Gastroesophageal sphincter (tissue), 4 donors: ENCODE data around the gene TRIM67. TPM values are rescaled to one million over a fixed set of nuclear protein-coding genes. Genes with fewer than 3 reads are reported as not detected.
"Not testable (repeated sequence)": the region's sequence is repeated elsewhere in the genome, so short reads cannot be mapped to it uniquely, and the experiment has no call there.

Experiments
- ATAC-seq: fragments of 150-250 bp; one replicate; pipeline ENCODE4 v1.9.1; 2016; ENCODE audit warnings: mild to moderate bottlenecking, moderate library complexity
- H3K27ac ChIP-seq, 4 donors: fragments of 200-600 bp; sonication (generic) in 3 of 4; 1 replicate in 3 of 4; 2 replicates in 1 of 4; pipeline ENCODE4 v1.5.1; 2016 to 2019
- H3K27me3 ChIP-seq: fragments of 200-600 bp; sonication (generic); one replicate; pipeline ENCODE4 v1.5.1; 2019
- H3K36me3 ChIP-seq, 2 donors: fragments of 200-600 bp; sonication (generic); one replicate each; pipeline ENCODE4 v1.5.1; 2019; ENCODE audit warnings: control low read depth in 1 of 2
- H3K4me1 ChIP-seq, 3 donors: fragments of 200-600 bp; sonication (generic); 1 replicate in 2 of 3; 2 replicates in 1 of 3; pipeline ENCODE4 v1.5.1; 2016 to 2019; ENCODE audit warnings: control low read depth in 2 of 3
- H3K4me3 ChIP-seq, 2 donors: fragments of 200-600 bp; sonication (generic); one replicate each; pipeline ENCODE4 v1.5.1; 2019; ENCODE audit warnings: mild to moderate bottlenecking in 1 of 2, moderate library complexity in 1 of 2
- H3K9me3 ChIP-seq, 3 donors: fragments of 200-600 bp; sonication (generic); one replicate each; pipeline ENCODE4 v1.5.1; 2017 to 2019; ENCODE audit warnings: control low read depth in 2 of 3
- CTCF ChIP-seq, 4 experiments: fragments of 200-600 bp in 2 of 4; fragments of 450-650 bp in 2 of 4; sonication (generic) in 1 of 4; IDR thresholded peaks; one replicate each; pipeline ENCODE4 v1.5.1; 2017 to 2019; ENCODE audit warnings: antibody characterized with exemption in 4 of 4, mild to moderate bottlenecking in 2 of 4, moderate library complexity in 2 of 4
- EP300 ChIP-seq: sonication (generic); formaldehyde crosslinking; IDR thresholded peaks from one replicate; pipeline ENCODE4 v1.6.1; 2017; ENCODE audit warnings: antibody characterized with exemption, mild to moderate bottlenecking
- POLR2A ChIP-seq, 2 donors: fragments of 450-650 bp; IDR thresholded peaks; one replicate each; pipeline ENCODE4 v1.6.1; 2017; ENCODE audit warnings: antibody characterized with exemption in 2 of 2, mild to moderate bottlenecking in 2 of 2, moderate library complexity in 1 of 2
- POLR2AphosphoS5 ChIP-seq: sonication (generic); formaldehyde crosslinking; IDR thresholded peaks from one replicate; pipeline ENCODE4 v1.6.1; 2017; ENCODE audit warnings: antibody characterized with exemption
- WGBS, 2 donors: methylation state at CpG; one replicate each; pipeline ENCODE4 v1.1.5; 2018; ENCODE audit warnings: low coverage in 1 of 2; 5-methylcytosine and 5-hydroxymethylcytosine counted together
- total RNA-seq, 4 donors: library from RNA; depleted of rRNA; stranded (reverse); fragments of >200 nt; gene quantifications; one replicate each; pipeline ENCODE4 v1.1.0, GENCODE V29; 2016

The TRIM67 gene
- total RNA-seq, 4 donors from 2014 or later = 0.04 to 0.13 TPM; not detected in 2

GRCh38 chr1:231122143-231122542 lies 39.7 kb upstream of the TRIM67 start:
- Histone ChIP-seq H3K4me3 (no peak overlapping the region), H3K4me1 (no peaks in the 10 kb centered on the region), H3K27ac (no peak overlapping the region), H3K36me3 (no peaks in the 10 kb centered on the region), H3K27me3 (peaks cover 21% of the 10 kb centered on the region), H3K9me3 (peaks cover 0 to 30% (median 0%) of the 10 kb centered on the region in 3 donors)
- WGBS, 2 donors = 94 to 95% methylated on average over 2 of the region's 2 CpGs
- ATAC-seq = no peak
- TF ChIP-seq CTCF (IDR thresholded peaks at IDR 0.05) (no peak), POLR2AphosphoS5 (no peak), EP300 (no peak), POLR2A (IDR thresholded peaks at IDR 0.05) (no peak)

DNA sequence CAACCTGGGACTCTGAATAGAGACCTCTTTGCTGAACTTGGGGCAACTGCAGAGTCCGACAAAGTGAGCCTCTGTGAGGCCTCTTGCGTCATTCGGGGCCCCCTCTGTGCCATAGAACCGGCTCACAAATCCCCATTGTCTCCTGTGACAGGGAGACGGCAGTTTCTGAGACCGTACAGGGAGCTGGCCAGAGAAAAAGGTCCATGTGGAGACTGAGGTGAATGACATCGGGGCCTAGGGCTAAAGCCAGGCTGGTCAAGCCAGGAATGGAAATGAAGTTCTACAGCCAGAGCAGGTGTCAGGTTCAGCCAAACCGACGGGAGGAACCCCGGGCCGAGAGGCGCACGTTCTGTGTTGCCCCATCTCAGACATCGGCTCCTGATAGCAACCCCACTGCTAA lies 37.1 kb upstream of the TRIM67 start:
- TF ChIP-seq POLR2AphosphoS5 (no peak), EP300 (no peak), CTCF (IDR thresholded peaks at IDR 0.05) (no peak), POLR2A (IDR thresholded peaks at IDR 0.05) (no peak)
- peaks cover 0 to 10% (median 0%) of the 10 kb centered on the region in 3 donors for H3K9me3 ChIP-seq
- 79 to 86% methylated on average over 7 to 9 of the region's 14 CpGs for WGBS, 2 donors
- no peaks in the 10 kb centered on the region for H3K36me3 ChIP-seq
- peaks cover 26% of the 10 kb centered on the region for H3K27me3 ChIP-seq
- no peak overlapping the region for H3K4me3 ChIP-seq
- ATAC-seq = no peak
- no peaks in the 10 kb centered on the region for H3K4me1 ChIP-seq
- H3K27ac ChIP-seq = no peak overlapping the region

DNA sequence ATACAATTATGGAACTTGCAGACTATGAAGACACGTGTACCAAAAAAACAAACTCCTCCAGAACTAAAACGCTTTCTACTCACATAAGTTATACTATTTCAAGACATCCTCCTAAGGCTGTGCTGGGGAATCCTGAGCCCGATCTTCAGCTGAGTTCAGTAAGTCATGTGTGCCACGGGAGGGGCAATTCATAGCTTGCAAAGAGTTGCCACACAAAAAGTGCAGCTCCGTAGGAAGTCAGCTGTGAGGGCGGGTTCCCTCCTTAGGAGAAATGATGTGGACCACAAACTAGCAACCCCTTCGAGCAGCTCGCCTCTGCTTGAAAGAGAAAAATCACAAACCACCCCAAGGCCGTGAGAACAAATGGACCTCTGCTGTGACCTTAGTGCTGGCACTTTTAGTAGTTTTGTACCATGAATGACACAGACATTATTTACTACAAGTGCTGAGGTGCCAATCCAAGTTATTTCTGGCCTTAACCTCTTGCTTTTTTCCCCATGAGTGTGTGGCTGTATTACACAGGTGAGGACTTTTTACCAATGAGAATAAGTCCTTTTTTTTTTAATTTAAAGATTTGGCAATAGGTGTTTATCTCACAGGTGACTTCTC lies 35.8 kb upstream of the TRIM67 start:
- TF ChIP-seq POLR2A (IDR thresholded peaks at IDR 0.05) = no peak
- TF ChIP-seq POLR2AphosphoS5 = no peak
- no peak for TF ChIP-seq CTCF (IDR thresholded peaks at IDR 0.05)
- no peak for TF ChIP-seq EP300
- ATAC-seq = no peak
- Histone ChIP-seq H3K9me3 (peaks cover 0 to 4% (median 0%) of the 10 kb centered on the region in 3 donors), H3K4me1 (no peaks in the 10 kb centered on the region), H3K4me3 (no peak overlapping the region), H3K36me3 (no peaks in the 10 kb centered on the region), H3K27ac (no peak overlapping the region), H3K27me3 (peaks cover 26% of the 10 kb centered on the region)
- WGBS, 2 donors = 59 to 73% methylated on average over 3 to 8 of the region's 9 CpGs

DNA sequence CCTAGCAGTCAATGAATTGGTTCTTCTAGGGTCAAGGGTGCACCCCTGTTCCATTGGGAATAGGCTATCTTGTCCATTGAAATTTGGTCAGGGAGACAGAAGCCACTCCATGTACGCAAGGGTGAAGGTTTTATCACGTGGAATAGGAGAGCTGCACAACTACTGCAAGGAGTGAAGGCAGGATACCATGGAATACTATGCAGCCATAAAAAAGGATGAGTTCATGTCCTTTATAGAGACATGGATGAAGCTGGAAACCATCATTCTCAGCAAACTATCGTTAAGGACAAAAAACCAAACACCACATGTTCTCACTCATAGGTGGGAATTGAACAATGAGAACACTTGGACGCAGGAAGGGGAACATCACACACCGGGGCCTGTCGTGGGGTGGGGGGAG lies 34.8 kb upstream of the TRIM67 start:
- peaks cover 26% of the 10 kb centered on the region for H3K27me3 ChIP-seq
- not testable (repeated sequence) for H3K4me1 ChIP-seq, H3K36me3 ChIP-seq, H3K9me3 ChIP-seq, H3K27ac ChIP-seq, H3K4me3 ChIP-seq, ATAC-seq
- WGBS, 2 donors = 84 to 88% methylated on average over 6 of the region's 6 CpGs

GRCh38 chr1:231128471-231128870 lies 33.4 kb upstream of the TRIM67 start:
- not testable (repeated sequence) for H3K36me3 ChIP-seq, H3K9me3 ChIP-seq, ATAC-seq, H3K4me3 ChIP-seq, H3K4me1 ChIP-seq, H3K27ac ChIP-seq
- WGBS, 2 donors = no CpG with 5 or more reads among the region's 27 CpGs
- H3K27me3 ChIP-seq = peaks cover 26% of the 10 kb centered on the region

DNA sequence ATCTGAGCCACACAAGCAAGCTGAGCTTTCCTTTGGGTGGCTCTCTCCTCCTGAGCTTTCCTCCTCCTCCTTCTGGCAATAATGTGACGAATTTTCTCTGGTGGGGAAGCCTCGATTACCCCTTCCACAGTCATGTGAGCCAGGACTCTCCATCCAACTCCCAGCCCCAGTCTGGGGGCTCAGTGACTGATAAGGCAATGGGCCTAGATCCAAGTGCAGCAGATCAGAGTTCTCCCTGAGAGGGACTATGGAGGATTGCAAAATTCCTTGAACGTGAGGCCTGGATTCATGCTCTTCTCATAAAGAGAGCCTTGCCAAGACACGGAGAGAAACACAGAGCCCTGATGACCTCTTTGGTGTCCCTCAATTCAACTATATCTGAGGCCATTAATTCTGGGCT lies 31.3 kb upstream of the TRIM67 start:
- H3K27ac ChIP-seq = no peak overlapping the region
- H3K4me1 ChIP-seq = no peaks in the 10 kb centered on the region
- no peaks in the 10 kb centered on the region for H3K36me3 ChIP-seq
- no peak overlapping the region for H3K4me3 ChIP-seq
- TF ChIP-seq POLR2A (IDR thresholded peaks at IDR 0.05) = no peak
- TF ChIP-seq EP300 = no peak
- no peak for TF ChIP-seq POLR2AphosphoS5
- no peak for TF ChIP-seq CTCF (IDR thresholded peaks at IDR 0.05)
- H3K9me3 ChIP-seq = peaks cover 0 to 4% (median 0%) of the 10 kb centered on the region in 3 donors
- WGBS, 2 donors = 22 to 79% methylated on average over 2 to 4 of the region's 4 CpGs
- H3K27me3 ChIP-seq = peaks cover 11% of the 10 kb centered on the region
- ATAC-seq = no peak

GRCh38 chr1:231132591-231132990 lies 29.3 kb upstream of the TRIM67 start:
- WGBS, 2 donors = 91 to 96% methylated on average over 4 to 6 of the region's 8 CpGs
- not testable (repeated sequence) for H3K9me3 ChIP-seq, H3K36me3 ChIP-seq, H3K27ac ChIP-seq, H3K27me3 ChIP-seq, ATAC-seq, H3K4me1 ChIP-seq, H3K4me3 ChIP-seq
